Hematopoietic multipotent progenitor cell treated with erythropoietin and hydrocortisone succinate and interleukin-3 and kit ligand, for 6 days (in vitro differentiated cells): ENCODE data around the gene PDCD10.

ENCODE experiments used
- DNase-seq: peaks from one replicate; pipeline ENCODE4 v3.0.0-alpha.2; 2015

PDCD10 gene

DNA sequence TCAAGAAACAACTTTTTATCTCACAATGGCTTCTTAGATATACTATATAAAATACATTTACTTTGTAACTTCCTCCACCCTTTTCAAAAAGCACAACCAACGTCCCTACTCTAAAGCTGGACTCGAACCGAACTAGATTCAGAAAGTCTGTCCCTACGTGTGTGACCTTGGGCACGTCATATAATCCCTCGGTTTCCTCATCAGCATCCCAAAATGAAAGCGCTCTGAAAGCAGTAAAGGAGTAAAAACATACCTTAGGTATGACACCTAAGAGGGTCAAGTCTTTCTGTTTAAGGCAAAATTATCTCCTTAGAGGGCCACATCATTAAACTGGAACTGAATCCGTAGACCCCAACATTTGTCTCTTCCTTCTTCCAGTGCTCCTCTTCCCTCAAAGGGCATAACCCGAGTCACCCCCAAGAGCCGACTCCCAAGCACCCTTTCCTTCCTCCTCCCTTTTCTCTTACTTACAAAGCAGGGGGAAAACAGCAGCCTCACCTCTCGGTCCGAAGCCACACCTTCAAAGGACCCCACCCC, 663 bp downstream of the PDCD10 start:
- DNase-seq = peak; percentile 51

DNA sequence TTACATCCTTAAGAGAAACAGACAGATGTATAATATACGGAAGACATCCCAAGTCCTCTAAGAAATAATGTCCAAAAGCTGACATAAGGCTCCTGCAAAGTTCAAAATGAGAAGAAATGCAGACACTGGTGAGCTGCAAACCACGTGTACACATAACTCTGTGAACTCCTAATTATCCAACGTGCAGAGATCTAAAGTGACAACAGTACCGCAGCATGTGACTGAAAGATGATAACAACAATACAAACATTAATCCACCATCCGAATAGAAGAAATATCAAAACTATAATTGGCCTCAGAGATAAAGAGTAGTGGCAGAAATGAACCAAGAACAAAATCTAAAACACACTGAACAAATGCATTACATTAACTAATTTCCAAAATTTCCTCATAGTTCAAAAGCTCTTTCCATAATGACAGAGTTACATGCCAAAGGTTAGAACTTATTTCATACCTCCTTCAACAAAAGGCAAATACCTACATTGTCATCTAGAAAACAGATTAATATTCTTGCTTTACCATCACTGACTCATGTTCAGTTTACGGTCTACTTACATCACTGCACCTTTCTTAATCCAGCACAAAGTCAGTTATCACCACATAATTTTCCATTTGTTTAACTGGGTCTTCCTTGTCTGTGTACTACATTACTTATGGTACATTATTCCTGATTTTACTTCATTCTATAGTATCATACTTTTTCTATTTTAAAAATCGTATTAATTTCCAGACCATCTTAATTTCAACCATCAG, 2.2 kb downstream of the PDCD10 start:
- DNase-seq = peak; percentile 35

DNA sequence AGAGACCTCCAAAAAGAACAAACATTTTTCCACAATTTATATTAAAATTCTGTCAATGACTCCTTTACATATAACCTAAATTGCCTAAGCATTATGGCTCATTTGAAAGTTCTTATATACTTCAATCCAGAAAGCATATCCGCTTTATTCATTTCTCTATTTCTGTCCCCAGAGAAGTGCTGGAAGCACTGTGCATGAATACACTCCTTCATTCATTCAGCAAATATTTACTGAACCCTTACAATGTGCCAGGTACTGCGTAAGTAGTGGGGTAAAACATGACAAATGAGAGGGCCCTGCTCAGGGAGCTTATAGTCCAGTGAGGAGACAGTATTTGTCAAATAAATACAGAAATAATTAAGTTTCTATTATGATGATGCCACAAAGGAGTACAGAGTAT, 3.3 kb downstream of the PDCD10 start:
- DNase-seq = no peak

DNA sequence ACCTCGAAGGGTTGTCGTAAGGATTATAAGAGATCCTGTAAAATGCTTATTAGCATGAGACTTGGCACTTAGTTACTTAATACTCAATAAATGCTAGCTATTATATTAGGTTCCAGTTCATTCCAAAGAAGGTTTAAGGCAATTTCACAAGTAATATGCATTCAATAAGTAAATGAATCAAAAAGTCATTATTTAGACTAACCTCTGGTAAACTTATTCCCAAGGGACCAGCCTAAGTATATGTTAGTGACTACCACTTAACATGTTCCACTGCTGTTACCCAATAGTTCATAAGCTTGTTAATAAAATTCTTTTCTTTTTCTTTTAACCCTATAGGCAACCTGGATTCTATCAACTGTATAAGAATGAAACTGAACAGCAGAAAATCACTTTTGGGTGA, 5.1 kb downstream of the PDCD10 start:
- DNase-seq = no peak

DNA sequence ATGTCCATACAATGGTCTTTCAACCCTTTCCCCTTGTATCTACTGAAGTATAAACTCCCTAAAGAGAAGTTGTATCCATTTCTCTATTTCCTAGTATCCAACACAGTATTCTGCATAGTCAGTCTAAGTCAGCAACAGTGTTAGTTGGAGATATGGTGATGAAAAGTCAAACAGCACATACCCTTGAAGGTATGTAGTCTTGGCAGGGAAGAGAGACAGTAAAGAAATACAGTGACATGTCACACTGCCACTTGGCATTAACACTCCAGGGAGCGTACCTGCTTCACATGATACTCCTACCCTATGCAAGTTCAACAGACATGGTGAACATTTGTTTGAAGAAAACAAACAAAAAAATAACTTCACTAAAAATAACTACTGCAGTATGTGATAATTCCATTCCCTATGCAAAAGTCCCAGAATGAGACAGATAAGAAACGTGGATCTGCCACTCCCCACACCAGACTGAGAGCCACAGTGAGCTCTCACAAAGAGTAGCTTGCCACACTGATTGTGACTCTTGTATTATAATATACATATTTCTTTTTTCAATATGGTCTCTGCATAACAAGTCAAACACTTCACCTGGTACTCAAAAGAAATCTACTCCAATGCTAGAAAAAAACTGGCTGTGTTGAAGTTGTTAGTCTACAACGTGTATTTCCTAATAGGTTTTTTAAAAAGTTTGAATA, 5.9 kb downstream of the PDCD10 start:
- DNase-seq = peak; percentile 61

DNA sequence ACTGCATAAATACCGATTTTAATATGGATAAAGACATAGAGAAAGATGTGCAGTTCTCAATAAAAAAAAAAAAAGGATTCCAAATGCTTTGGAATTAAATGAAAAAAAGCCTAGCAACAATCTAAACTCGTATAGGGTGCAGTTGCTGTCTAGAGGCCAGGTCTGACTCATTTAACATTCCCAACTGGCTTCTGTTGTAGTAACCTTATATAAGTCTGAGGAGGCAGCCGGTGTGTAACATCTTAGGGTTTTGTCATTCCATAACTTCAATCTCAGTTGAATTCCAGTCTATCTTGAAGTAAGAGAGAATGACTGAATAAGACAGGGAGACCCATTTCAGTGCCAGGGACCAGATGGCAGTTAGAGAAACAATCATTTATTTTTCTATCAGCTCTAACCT, 6.5 kb downstream of the PDCD10 start:
- no peak for DNase-seq

DNA sequence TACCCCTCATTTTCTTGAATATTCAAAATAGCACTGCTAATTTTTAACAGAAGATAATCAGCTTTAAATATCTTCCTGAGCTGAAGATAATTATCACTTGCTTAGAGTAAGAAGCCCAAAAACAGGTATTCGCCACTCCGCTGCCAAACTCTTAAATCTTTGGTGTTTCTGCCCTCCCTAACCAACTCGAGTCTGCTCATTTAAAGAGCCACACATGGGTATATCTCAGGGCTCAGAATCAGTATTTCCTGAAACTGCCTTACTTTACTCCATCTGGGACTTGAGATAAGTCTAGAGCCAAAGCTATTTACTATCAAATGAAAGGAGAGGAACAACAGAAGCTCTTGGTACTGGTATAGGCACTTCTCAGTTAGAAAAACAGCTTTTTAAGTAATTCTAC, 10.8 kb downstream of the PDCD10 start:
- DNase-seq = peak; percentile 96

DNA sequence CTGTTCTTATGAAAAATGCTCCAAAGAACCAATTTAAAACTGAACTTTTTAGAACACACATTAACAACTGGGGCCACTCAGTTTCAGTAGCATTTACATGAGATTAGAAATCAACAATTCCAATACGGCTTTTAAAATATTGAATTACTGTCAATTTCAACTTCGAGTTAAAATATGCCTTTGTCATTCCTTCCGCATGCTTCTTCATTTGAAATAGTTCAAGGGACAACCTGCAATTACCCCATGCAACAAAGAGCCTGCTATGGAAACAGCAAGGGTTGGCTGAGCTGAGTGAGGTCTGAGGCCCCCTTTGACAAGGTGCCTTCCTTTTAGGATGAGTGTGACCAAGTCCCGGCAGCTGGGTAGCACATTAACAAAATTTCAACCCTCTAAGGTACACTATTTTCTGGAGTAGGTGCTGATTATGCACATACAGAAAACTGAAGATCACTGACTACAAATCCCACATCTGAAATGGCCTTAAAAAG, 11.6 kb downstream of the PDCD10 start:
- DNase-seq = no peak

DNA sequence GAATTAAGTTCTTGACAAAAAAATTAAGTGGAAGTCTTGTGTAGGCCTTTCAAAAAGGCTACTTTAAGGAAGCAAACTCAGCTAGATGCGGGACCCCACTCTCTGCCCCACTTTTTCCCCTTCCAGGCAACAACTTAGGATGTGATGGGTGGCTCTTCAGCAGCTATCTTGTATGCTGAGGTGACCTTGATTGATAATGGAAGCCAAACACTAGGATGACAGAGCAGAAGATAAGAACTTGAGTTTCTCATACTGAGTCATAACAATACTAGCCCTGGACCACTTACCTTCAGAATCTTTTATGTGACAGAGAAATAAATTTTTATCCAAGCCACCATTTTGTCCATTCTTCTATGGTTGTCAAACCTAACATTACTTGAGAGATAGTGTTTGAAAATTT, 16.1 kb downstream of the PDCD10 start:
- DNase-seq = no peak

DNA sequence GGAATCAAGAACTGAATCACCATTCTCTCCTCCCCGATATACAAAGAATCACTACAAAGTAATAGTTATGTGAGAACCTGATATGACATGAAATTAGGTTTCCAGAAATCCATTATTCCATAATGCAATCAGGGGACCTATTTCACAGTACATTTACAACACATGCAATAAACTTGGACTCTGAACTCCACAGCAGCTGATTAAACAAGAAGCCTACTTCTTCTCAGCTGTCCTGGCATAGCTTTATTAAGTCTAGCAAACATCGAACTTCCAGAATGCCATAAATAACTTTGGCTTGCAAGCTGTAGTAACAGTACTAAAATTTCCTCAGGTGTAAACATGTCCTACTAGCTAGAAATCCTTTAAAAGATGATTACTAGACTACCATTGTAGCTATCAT, 17.8 kb downstream of the PDCD10 start:
- no peak for DNase-seq

DNA sequence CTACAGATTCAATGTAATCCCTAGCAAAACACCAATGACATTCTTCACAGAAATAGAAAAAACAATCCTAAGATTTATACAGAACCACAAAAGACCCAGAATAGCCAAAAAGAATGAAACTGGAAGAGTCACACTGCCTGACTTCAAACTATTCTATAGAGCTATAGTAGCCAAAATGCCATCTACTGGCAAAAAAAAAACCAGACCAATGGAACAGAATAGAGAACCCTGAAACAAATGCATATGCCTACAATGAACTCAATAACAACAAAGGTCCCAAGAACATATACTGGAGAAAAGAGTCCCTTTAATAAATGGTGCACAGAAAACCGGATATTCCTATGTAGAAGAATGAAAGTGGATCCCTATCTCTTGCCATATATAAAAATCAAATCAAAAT, 19.8 kb downstream of the PDCD10 start:
- no peak for DNase-seq

DNA sequence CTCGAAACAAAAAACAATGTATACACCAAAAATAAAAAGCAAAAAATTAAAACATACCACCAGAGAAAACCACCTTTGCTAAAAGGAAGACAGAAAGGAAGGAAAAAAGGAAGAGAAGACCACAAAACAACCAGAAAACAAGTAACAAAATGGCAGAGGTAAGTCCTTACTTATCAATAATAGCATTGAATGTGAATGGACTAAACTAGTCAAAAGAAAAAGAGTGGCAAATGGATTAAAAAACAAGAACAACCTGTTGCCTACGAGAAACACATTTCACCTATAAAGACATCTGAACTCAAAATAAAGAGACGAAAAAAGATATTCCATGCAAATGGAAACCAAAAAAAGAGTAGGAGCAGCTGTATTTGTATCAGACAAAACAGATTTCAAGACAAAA, 22.2 kb downstream of the PDCD10 start:
- no peak for DNase-seq

DNA sequence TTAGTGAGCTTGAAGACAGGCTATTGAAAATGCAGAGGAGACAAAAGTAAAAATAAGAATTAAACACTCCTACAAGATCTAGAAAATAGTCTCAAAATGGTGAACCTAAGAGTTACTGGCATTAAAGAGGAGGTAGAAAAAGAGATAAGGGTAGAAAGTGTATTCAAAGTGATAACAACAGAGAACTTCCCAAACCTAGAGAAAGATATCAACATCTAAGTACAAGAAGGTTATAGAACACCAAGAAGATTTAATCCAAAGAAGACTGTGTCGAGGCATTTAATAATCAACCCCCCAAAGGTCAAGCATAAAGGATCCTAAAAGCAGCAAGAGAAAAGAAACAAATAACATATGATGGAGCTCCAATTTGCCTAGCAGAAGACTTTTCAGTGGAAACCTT, 23.3 kb downstream of the PDCD10 start:
- DNase-seq = no peak

DNA sequence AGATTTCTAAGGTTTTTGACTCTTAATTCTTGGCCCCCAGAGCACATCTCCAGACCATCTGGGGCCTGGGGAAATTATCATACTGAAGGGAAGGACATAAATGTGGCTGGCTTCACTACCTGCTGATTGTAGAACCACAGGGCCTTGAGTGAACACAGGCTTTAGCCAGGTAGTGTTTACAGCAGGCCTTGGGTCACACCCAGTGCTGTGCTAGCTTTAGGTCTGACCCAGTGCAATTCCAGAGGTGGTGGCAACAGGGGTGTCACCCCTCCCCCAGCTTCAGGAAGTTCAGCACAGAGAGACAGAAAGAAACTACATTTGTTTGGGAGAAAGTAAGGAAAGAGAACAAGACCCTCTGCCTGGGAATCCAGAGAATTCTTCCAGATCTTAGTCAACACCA, 24.1 kb downstream of the PDCD10 start:
- DNase-seq = peak; percentile 16

DNA sequence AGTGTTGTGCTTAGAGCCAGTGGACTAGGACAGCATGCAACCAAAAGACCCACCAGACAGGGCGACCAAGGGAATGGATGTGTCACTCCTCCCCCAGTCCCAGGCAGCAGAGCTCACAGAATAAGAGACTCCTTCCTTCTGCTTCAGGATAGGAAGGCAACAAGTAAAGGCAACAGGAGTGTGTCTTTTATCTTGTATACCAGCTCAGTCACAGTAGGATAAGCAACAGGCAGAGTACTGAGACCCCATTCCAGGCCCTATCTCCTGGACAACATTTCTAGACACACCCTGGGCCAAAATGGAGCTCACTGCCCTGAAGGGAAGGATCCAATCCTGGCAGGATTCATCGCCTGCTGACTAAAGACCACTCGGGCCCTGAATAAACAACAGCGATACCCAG, 25.0 kb downstream of the PDCD10 start:
- DNase-seq = peak; percentile 37

DNA sequence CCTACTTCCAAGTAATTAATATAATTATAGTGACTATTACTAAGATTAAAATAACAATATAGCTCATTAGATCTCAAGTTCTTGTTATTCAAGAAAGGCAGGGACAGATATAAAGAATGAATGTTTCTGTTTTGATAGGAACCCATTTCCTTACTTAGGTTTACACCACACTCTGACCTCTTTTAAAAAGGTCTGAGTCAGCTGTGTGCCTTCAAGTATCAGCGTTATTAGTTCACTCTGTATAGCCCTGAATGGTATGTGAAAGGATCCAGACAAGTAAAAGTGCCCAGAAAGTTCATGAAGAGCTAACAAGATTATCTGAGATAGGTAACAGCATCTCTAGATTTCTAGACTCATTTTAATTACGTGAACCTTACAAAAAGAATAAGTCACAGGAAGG, 28.9 kb downstream of the PDCD10 start:
- no peak for DNase-seq

DNA sequence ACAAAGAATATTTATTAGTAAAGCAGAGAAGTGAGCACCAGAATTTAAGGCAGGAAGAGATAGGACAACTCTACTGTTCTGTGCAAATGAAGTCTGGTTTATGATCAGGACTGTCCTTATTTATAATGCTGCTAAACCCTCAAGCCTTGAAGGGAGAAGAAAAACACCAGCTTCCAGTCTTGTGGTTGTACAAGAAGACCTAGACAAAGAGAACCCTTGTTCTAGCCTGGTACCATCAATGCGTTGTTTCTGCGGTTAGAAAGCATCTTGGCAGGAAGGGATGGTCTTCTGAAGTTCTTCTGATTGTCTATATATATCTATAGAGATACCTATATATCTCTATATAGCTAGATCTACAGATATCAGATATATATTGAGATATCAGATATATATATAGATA, 33.8 kb downstream of the PDCD10 start:
- no peak for DNase-seq

DNA sequence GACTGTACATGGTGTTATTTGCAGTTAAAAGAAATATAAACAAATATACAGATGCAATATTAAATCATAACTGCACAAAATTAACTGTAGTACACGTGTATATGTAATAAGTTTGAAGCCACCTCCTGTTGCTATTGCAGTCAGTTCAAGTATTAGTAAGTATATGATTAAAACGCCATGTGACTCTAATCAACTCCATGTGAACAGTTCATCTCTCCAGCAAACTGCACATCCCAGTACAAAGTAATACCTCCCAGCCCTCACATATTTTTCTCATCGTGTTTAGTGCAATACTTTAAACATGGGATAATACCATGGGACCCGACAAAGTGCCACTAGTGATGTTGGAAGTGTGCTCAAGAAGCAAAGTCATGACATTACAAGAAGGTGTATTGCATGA, 34.6 kb downstream of the PDCD10 start:
- no peak for DNase-seq

DNA sequence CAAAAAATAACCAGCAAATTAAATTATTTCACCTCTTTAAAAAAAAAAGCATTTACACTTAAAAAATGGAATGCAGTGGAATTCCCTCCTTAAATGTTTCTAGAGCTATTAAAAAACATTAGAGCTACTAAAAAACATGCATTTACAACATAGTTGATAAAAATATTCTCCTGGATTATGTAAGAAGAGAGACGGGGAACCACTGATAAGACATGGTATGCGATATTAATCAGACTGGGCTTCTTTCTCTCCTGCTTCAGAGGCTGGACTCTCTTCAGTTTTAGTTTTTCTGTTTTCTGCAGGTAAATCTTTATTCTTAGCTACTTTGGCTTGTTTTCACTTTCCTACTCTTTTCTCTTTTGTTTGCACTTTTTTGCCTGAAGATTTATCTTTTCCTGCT, 40.6 kb downstream of the PDCD10 start:
- peak; percentile 26 for DNase-seq

DNA sequence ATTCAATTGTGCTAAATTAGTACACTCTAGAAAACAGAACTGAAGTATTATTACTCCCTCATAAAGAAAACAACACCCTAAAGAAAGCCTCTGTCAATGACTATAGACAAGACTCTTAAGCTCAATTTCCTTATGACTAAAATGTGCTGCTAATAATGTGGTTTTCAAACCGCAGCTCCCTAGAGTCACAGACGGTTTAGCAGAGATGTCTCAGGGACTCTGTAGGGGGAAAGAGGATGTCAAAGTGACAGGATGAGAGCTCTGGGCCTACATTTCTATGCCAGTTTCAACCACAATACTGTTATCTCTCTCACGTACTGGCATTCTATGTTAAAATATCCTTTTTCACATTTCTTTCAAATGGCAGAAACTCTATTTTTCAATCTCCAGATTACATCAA, 43.3 kb downstream of the PDCD10 start:
- DNase-seq = peak; percentile 72

DNA sequence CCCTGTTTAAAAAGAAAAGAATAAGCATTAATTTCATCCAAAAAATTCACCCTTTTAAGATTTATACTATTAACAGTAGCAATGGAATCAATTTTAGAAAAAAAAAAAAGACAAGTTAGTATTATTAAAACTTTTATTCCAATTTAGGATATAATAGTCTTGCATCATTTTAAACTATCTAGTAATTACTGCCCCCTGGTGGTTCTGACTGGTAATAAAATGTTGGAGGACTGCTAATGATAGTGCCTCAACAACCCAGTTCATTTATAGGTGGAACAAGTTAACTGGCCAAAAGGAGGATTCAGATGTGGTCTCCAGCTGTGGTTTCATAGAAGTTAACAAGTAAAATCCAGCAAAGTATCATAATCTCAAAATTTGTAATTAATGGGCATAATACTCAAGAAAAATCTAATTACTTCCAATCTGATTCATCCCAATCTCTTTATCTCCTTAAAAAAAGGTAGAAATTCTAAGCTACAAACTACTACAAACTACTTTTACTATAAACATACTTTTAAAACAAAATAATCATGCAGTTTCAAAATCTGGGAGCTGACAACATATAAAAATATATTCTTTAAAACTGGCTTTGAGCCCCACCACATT, 50.2 kb downstream of the PDCD10 start:
- DNase-seq = peak; percentile 89

DNA sequence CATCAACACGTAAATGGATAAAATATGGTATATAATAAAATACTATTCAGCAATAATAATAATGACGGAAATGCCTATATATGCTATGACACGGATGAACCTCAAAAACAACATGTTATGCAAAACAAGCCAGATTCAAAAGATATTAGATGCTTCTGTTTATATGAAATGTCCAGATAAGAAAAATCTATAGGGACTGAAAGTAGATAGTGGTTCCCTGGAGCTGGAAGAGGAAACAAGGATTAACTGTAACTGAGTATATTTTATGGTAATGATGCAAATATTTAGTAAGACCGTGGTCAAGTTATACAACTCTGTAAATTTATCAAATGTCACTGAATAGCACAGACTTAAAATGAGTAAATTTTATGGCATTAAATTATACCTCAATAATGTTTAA, 55.2 kb downstream of the PDCD10 start:
- no peak for DNase-seq

DNA sequence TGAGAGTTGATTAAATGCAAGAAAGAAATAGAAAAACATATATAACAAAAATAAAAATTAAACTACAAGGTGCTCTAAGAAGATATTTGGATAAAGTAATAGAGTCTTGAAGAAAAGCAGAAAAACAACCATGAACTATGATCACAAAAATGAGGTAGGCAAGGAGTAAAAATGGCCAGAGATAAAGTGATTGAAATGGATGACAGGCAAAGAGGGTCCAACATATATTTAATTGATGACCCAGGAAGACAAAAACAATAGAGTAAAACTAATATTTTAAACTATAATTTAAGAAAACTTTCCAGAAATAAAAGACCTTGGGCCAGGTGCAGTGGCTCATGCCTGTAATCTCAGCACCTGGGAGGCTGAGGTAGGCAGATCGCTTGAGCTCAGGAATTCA, 58.8 kb downstream of the PDCD10 start:
- no peak for DNase-seq

DNA sequence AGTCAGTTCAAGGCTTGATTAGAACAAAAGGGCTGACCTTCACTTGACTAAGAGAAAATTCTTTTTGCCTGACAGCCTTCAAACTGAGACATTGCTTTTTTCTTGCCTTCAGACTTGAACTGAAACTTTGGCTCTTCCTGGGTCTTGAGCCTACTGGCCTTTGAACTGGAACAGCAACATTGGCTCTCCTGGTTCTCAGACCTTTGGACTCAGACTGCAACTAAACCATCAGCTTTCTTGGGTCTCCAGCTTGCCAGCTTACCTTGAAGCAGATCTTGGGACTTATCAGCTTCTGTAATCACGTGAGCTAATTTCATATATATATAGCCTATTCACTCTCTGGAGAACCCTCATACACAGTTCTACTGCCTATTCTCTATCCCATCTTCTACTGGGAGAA, 61.5 kb downstream of the PDCD10 start:
- DNase-seq = no peak
